GM18505 (cell line): Measurements from ENCODE around the gene NODAL.

ENCODE experiments used
- ATAC-seq: cut with Tn5 transposase; IDR thresholded peaks from one replicate; pipeline ENCODE4 v1.9.1; 2021; ENCODE audit not compliant: unreplicated experiment
- POLR2A ChIP-seq: IDR thresholded peaks from 4 replicates; pipeline ENCODE4 v1.6.1; 2011; ENCODE audit warnings: borderline replicate concordance; ENCODE audit not compliant: insufficient read depth, insufficient read length; ENCODE audit errors: extremely low read depth

NODAL gene

GRCh38 chr10:70456164-70456563, 14.7 kb upstream of the NODAL start:
- ATAC-seq: no peak
- TF ChIP-seq POLR2A: no peak

GRCh38 chr10:70455213-70455630, 13.7 kb upstream of the NODAL start:
- no peak for ATAC-seq
- no peak for TF ChIP-seq POLR2A

- TF ChIP-seq POLR2A: no peak
- no peak for ATAC-seq
Measured at GRCh38 chr10:70448236-70448635, 6.8 kb upstream of the NODAL start.

DNA sequence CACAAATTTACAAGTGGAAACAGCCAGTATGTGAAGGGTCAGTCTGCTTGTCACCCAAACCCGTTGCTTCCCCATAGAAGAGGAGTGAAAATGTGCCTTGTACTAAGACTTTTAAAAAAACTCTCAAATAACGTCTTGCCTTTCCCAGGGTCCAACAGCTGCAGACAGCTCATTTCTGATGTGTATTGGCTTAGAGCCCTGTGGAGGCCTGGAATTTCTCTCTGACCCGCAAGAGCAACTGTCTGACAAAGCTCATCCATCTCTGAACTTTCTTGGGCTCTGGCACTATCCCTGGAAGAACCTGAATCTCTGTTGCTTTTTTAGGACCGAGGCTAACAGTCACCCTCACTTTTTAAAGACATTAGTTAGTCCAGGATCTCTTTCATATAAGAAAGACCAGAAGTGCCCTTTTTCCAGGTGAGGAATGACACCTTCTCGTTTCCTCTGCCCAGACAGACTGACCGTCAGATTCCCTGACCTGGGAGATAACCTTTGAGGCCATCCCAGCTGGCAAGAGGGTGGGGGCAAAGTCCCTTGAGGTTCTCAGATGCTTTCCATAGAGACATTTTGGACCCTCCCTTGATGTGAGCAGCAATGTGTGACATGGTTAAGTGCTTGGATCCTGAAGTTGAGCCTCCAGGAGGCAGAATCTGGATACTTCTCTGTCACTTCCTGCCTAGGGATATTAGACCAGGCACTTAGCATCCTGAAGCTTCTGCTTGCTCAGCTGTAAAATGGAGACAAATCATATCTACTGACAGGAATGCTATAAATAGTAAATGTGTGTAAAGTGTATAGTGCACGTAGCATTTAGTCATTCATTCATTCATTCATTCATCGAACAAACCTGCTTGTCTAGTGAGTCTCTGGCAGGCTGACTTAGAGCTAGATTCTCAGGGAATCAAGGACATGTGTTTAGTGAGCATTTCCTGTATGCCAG, 4.5 kb upstream of the NODAL start:
- ATAC-seq: no peak

GRCh38 chr10:70444744-70445143, 3.3 kb upstream of the NODAL start:
- no peak for TF ChIP-seq POLR2A
- ATAC-seq: no peak

More for the DNA sequence above, 4.5 kb upstream of the NODAL start:
- no peak for TF ChIP-seq POLR2A

DNA sequence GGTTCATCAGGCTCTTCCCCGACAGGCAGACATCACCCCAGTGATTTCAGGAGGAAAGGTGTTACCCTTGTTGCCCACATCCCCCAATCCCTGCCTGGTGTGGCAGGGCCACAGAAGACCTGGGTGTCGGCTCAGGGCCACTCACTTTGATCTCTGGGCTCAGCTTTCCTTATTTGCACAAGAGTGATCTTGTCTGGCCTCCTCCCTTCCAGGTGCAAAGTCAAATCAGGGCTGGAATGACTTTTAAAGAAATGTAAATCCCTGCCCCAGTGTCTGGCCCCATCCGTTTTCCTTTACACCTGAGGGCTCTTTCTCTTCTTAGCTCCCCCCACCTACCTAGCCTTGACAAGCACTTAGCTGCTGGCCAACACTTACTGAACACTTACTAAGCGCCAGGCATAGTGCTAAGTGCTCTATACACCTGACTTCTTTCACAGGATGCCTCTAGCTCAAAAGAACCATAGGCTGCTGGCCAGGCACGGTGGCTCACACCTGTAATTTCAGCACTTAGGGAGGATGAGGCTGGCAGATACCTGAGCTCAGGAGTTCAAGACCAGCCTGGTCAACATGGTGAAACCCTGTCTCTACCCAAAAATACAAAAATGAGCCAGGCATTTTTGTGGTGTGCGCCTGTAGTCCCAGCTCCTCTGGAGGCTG, 979 bp upstream of the NODAL start:
- ATAC-seq: no peak
- no peak for TF ChIP-seq POLR2A

- TF ChIP-seq POLR2A: no peak
- no peak for ATAC-seq
Measured at GRCh38 chr10:70441895-70442309, 421 bp upstream of the NODAL start.

GRCh38 chr10:70440296-70441160, 953 bp downstream of the NODAL start:
- no peak for TF ChIP-seq POLR2A
- ATAC-seq: no peak

GRCh38 chr10:70437721-70438120, 3.8 kb downstream of the NODAL start:
- TF ChIP-seq POLR2A: no peak
- no peak for ATAC-seq

GRCh38 chr10:70435241-70436085, 6.0 kb downstream of the NODAL start:
- ATAC-seq: no peak
- TF ChIP-seq POLR2A: no peak

- TF ChIP-seq POLR2A: no peak
- ATAC-seq: no peak
Measured at GRCh38 chr10:70433581-70434280, 7.8 kb downstream of the NODAL start.

DNA sequence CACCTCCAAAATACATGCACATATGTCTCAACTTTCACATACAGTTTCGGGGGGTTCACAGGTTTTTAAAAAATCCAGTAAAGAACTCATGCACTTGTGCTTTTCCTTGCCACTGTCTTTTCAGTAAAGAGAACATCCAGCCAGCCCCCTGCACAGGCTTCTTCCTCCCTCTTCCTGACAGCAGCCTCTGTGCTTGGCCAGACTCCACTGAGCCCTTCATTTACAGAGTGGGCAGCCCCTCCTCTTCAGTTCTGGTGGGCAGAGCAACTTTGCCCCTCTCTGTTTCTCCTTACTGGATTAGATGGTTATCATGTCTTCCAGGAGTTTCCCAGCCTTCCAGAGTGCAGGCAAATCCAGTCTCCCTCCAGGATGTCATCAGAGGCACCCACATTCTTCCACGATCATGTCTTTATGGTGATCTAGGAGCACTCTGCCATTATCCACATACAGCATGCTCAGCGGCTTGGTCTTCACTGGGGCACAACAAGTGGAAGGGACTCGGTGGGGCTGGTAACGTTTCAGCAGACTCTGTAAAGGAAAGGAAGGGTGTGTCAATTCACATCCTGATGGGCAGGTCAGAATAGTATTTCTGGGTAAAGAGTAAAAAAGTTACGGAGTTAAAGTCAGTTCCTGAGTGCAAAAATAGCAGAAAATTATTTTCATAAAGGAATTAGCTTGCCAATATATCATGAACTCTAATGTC, 8.8 kb downstream of the NODAL start:
- no peak for TF ChIP-seq POLR2A
- no peak for ATAC-seq

DNA sequence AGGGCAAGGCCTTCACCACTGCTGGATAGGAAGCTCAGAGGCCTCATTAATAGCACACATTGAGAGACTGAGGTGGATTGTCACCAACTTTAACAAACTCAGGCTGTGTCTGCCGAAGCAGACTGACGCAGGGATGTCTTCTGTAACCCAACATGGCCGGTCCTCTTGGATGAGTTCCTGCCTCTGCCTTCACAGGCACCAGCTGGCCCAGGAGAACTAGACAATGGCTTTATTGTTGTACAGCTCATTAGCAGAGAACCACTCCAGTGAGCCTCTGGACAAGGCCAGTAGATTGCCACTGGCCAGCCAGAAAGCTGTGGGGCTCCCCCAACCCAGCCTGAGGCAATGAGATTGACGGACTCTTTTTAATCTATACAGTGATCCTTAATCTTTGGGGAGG, 9.4 kb downstream of the NODAL start:
- TF ChIP-seq POLR2A: no peak
- no peak for ATAC-seq
